GM12878 (cell line): Measurements from ENCODE around the gene CELA3B. TPM values are rescaled to one million over a fixed set of nuclear protein-coding genes. Genes with fewer than 3 reads are reported as not detected.

Experiments
- ATAC-seq: fragments of 200-7000 bp; cut with Tn5 transposase; 3 replicates; pipeline ENCODE4 v1.9.1; 2020; ENCODE audit warnings: mild to moderate bottlenecking, moderate library complexity
- BruUV-seq: library from RNA; stranded (reverse); fragments of 400-500 nt; replicated peaks from 2 replicates; lab custom pipeline; 2021; lab: Mats Ljungman, UMichigan
- CTCF ChIA-PET: fragments of 300-600 bp; sonication (Branson Sonifier 250); formaldehyde crosslinking; extraction: SDS; loops from one replicate; lab custom pipeline; 2021; ENCODE audit warnings: inconsistent platforms; lab: Yijun Ruan, JAX
- POLR2A ChIA-PET: fragments of 350-600 bp; formaldehyde crosslinking; extraction: SDS; loops from one replicate; lab custom pipeline; 2021; ENCODE audit warnings: inconsistent platforms; lab: Charles Lee
- RAD21 ChIA-PET: fragments of 300-600 bp; sonication (Branson Sonifier 250); formaldehyde crosslinking; loops from one replicate; lab custom pipeline; 2023; ENCODE audit warnings: antibody characterized with exemption; ENCODE audit not compliant: unreplicated experiment; lab: Charles Lee
- SMC1A ChIA-PET: fragments of 300-600 bp; sonication (Branson Sonifier 250); formaldehyde crosslinking; loops from one replicate; lab custom pipeline; 2023; ENCODE audit not compliant: unreplicated experiment, uncharacterized antibody; lab: Charles Lee
- DNase-seq: peaks from one replicate; pipeline ENCODE4 v3.0.0-alpha.2; 2011; ENCODE audit warnings: low read depth, low spot score
- FAIRE-seq: peaks from 3 replicates; lab custom pipeline; 2011; peaks lifted over from hg19 to GRCh38; lab: Jason Lieb, UNC
- H2AFZ ChIP-seq: 2 replicates; pipeline ENCODE4 v1.6.0; 2011; ENCODE audit warnings: low read depth, low read length, control low read depth; ENCODE audit not compliant: control insufficient read depth
- H3K27ac ChIP-seq: 2 replicates; pipeline ENCODE4 v1.5.1; 2011; ENCODE audit warnings: control low read depth; ENCODE audit not compliant: control insufficient read depth, insufficient read depth
- H3K27me3 ChIP-seq, 2 experiments: replicated peaks in 1 of 2; 2 replicates each; pipeline versions ENCODE4 v1.6.0 to v1.6.1; 2011; ENCODE audit warnings: low read length in 1 of 2; ENCODE audit not compliant: control insufficient read depth in 2 of 2, insufficient read depth in 2 of 2
- H3K36me3 ChIP-seq, 2 experiments: 2 replicates each; pipeline ENCODE4 v1.5.1; 2011; ENCODE audit warnings: low read length in 1 of 2; ENCODE audit not compliant: control insufficient read depth in 2 of 2, insufficient read depth in 2 of 2
- H3K4me1 ChIP-seq: 2 replicates; pipeline ENCODE4 v1.6.1; 2011; ENCODE audit warnings: mild to moderate bottlenecking, low read length, moderate library complexity, mixed read lengths; ENCODE audit not compliant: control insufficient read depth, insufficient read depth
- H3K4me2 ChIP-seq: 2 replicates; pipeline ENCODE4 v1.6.0; 2011; ENCODE audit warnings: control low read depth; ENCODE audit not compliant: control insufficient read depth, insufficient read depth
- H3K4me3 ChIP-seq: fragments of 200-600 bp; sonication (generic); 2 replicates; pipeline ENCODE4 v1.5.1; 2016
- H3K79me2 ChIP-seq: 2 replicates; pipeline ENCODE4 v1.6.0; 2011; ENCODE audit warnings: low read length; ENCODE audit not compliant: control insufficient read depth, insufficient read depth
- H3K9ac ChIP-seq: 2 replicates; pipeline ENCODE4 v1.8.0; 2011; ENCODE audit warnings: low read length, control low read depth, mixed read lengths; ENCODE audit not compliant: control insufficient read depth, insufficient read depth
- H3K9me3 ChIP-seq: replicated peaks from 3 replicates; pipeline ENCODE4 v1.5.1; 2011; ENCODE audit warnings: mild to moderate bottlenecking, low read length; ENCODE audit not compliant: control insufficient read depth, insufficient read depth
- H4K20me1 ChIP-seq: 2 replicates; pipeline ENCODE4 v1.6.0; 2011; ENCODE audit not compliant: control insufficient read depth, insufficient read depth
- E2F8 ChIP-seq: fragments of 450-650 bp; IDR thresholded peaks from 2 replicates; pipeline ENCODE4 v1.6.1; 2018; ENCODE audit warnings: mild to moderate bottlenecking, low read depth, moderate library complexity; ENCODE audit not compliant: partially characterized antibody
- ETV6 ChIP-seq, 2 experiments: fragments of 450-650 bp in 1 of 2; IDR thresholded peaks in 1 of 2; conservative IDR thresholded peaks in 1 of 2; 2 replicates each; pipeline ENCODE4 v1.6.1; 2014; ENCODE audit warnings: antibody characterized with exemption in 1 of 2, borderline replicate concordance in 1 of 2, low read depth in 1 of 2, mild to moderate bottlenecking in 1 of 2, moderate library complexity in 1 of 2
- MTA2 ChIP-seq: fragments of 450-650 bp; IDR thresholded peaks from 2 replicates; pipeline ENCODE4 v1.6.1; 2016; ENCODE audit warnings: low read depth, mild to moderate bottlenecking, moderate library complexity
- NR2F1 ChIP-seq: fragments of 450-650 bp; conservative IDR thresholded peaks from 2 replicates; pipeline ENCODE4 v1.6.1; 2017; ENCODE audit warnings: mild to moderate bottlenecking
- PKNOX1 ChIP-seq: fragments of 450-650 bp; IDR thresholded peaks from 2 replicates; pipeline ENCODE4 v1.6.1; 2016; ENCODE audit warnings: mild to moderate bottlenecking
- POLR2AphosphoS5 ChIP-seq: IDR thresholded peaks from 2 replicates; pipeline ENCODE4 v1.6.1; 2011; ENCODE audit warnings: mild to moderate bottlenecking, low read length, inconsistent platforms
- RFX5 ChIP-seq: IDR thresholded peaks from 2 replicates; pipeline ENCODE4 v1.6.1; 2011; ENCODE audit warnings: low read depth, low read length, improper control_type of control experiment
- SUZ12 ChIP-seq: fragments of 200-600 bp; sonication (generic); IDR thresholded peaks from one replicate; pipeline ENCODE4 v1.6.1; 2018; ENCODE audit warnings: antibody characterized with exemption, mild to moderate bottlenecking; ENCODE audit not compliant: unreplicated experiment
- WGBS: methylation state at CpG from one replicate; pipeline ENCODE4 v1.1.6; 2016; ENCODE audit warnings: low lambda C conversion rate; ENCODE audit not compliant: insufficient replicate concordance, insufficient coverage; ENCODE audit errors: missing lambda C conversion rate; 5-methylcytosine and 5-hydroxymethylcytosine counted together
- in situ Hi-C: fragments of 300-500 bp; cut with MboI; formaldehyde crosslinking; loops from 9 replicates; pipeline ENCODE4 v1.14.3; 2018; ENCODE audit warnings: mixed read lengths
- intact Hi-C: fragments of 100-400 bp; cut with micrococcal nuclease; formaldehyde crosslinking; loops from one replicate; pipeline ENCODE4 v1.14.2; 2022; ENCODE audit not compliant: unreplicated experiment
- polyA plus RNA-seq, 11 experiments: library from polyadenylated mRNA; depleted of rRNA in 4 of 11; unstranded in 6 of 11; stranded (reverse) in 5 of 11; fragments of >200 nt; fragmentation: Nextera tagmentation in 4 of 11; fragmentation: Illumina TruSeq in 1 of 11; extraction: Ambion mirVana in 4 of 11; extraction: Trizol in 1 of 11; gene quantifications; 1 replicate in 1 of 11; 2 replicates in 10 of 11; pipeline versions ENCODE4 v1.2.1 to v1.2.3, GENCODE V29; 2011 to 2016; ENCODE audit warnings: inconsistent platforms in 2 of 11, missing spikeins in 2 of 11, low read depth in 1 of 11
- total RNA-seq, 4 experiments: library from RNA; depleted of rRNA in 3 of 4; stranded (reverse); fragments of >200 nt in 3 of 4; fragmentation: Illumina TruSeq in 1 of 4; extraction: Trizol in 1 of 4; gene quantifications; 2 replicates each; pipeline versions ENCODE4 v1.2.1 to v1.2.3, GENCODE V29; 2013 to 2021

The CELA3B gene
- total and polyA plus RNA-seq, 10 of the 15 experiments (the other 5 are each of a cell fraction or from before 2014, with no cell fraction given), result 4.1 TPM; not detected in 9

GRCh38 chr1:21952786-21953520, 23.9 kb upstream of the CELA3B start:
- ChIA-PET SMC1A (no interaction called here), POLR2A (no interaction called here), CTCF (no interaction called here), RAD21 (no interaction called here)
- 25% methylated on average over 6 of the region's 6 CpGs for WGBS
- no TSS peak for BruUV-seq
- H3K9me3 ChIP-seq, result no peaks in the 10 kb centered on the region
- FAIRE-seq (no peak), ATAC-seq (no peak), DNase-seq (no peak)
- H3K79me2 ChIP-seq, result no peaks in the 10 kb centered on the region
- peaks cover 17% of the 10 kb centered on the region for H3K4me1 ChIP-seq
- H3K9ac ChIP-seq, result no peak overlapping the region
- H3K27ac ChIP-seq, result no peak overlapping the region
- TF ChIP-seq PKNOX1 (no peak), SUZ12 (no peak), ETV6 (conservative IDR thresholded peaks at IDR 0.05 in 1 of 2, IDR thresholded peaks at IDR 0.05 in 1 of 2; ENCODE audit: borderline replicate concordance in 1 of 2, low read depth in 1 of 2) (no peak), RFX5 (no peak), POLR2AphosphoS5 (no peak), E2F8 (no peak), MTA2 (no peak), NR2F1 (0 out of 2 replicates have a peak, but pooled peaks have one; percentile 18)
- H3K36me3 ChIP-seq, result no peaks in the 10 kb centered on the region
- no peak overlapping the region for H3K4me2 ChIP-seq
- H4K20me1 ChIP-seq, result no peaks in the 10 kb centered on the region
- intact Hi-C loops, result no loop called here
- in situ Hi-C loops, result no loop called here
- H2AFZ ChIP-seq, result no peak overlapping the region
- no peaks in the 10 kb centered on the region; a peak in 1 of 4 replicates for H3K27me3 ChIP-seq
- H3K4me3 ChIP-seq, result no peak overlapping the region
